Upper lobe of left lung (tissue), 4 donors: ENCODE data around the gene EBP.

Experiments used
- CTCF ChIP-seq, 6 experiments: fragments of 450-650 bp in 4 of 6; fragments of 200-600 bp in 2 of 6; sonication (generic) in 2 of 6; IDR thresholded peaks; one replicate each; pipeline ENCODE4 v1.5.1; 2016 to 2019; ENCODE audit warnings: antibody characterized with exemption in 6 of 6
- POLR2A ChIP-seq, 4 donors: fragments of 450-650 bp; IDR thresholded peaks; one replicate each; pipeline ENCODE4 v1.5.1; 2016 to 2017; ENCODE audit warnings: antibody characterized with exemption in 4 of 4, mild to moderate bottlenecking in 2 of 4

GRCh38 chrX:48540028-48540375 lies 18.4 kb downstream of the EBP start:
- no peak for TF ChIP-seq CTCF (IDR thresholded peaks at IDR 0.05)
- no peak for TF ChIP-seq POLR2A (IDR thresholded peaks at IDR 0.05)
